ENCODE results near the gene STK17B.
A peak's percentile ranks its signal among the peaks of the same experiment; 100 is the strongest.

Gene STK17B

GRCh38 chr2:196155575-196155974, 15.8 kb downstream of the STK17B start:
- no peak for DNase-seq (ENCODE audit: low spot score)

- no peak for DNase-seq (ENCODE audit: low spot score)
These were observed 17.9 kb downstream of the STK17B start for GRCh38 chr2:196153480-196153879.

- no peak for DNase-seq (ENCODE audit: low spot score)
These were observed 21.4 kb downstream of the STK17B start for GRCh38 chr2:196149948-196150347.

- no peak for DNase-seq (ENCODE audit: low spot score)
These were observed 22.6 kb downstream of the STK17B start for GRCh38 chr2:196148736-196149135.

- DNase-seq (ENCODE audit: low spot score) = no peak
These were observed 26.1 kb downstream of the STK17B start for GRCh38 chr2:196145256-196145655.

GRCh38 chr2:196144513-196145126, 26.8 kb downstream of the STK17B start:
- no peak for DNase-seq (ENCODE audit: low spot score)

- DNase-seq (ENCODE audit: low spot score) = peak; percentile 59
These were observed 27.6 kb downstream of the STK17B start for GRCh38 chr2:196143730-196144131.

- DNase-seq (ENCODE audit: low spot score) = no peak
These were observed 28.6 kb downstream of the STK17B start for GRCh38 chr2:196142825-196143224.

- no peak for DNase-seq (ENCODE audit: low spot score)
These were observed 31.2 kb downstream of the STK17B start for GRCh38 chr2:196140213-196140612.

GRCh38 chr2:196137271-196137670, 34.1 kb downstream of the STK17B start:
- no peak for DNase-seq (ENCODE audit: low spot score)

GRCh38 chr2:196136151-196136550, 35.2 kb downstream of the STK17B start:
- DNase-seq (ENCODE audit: low spot score) = no peak

GRCh38 chr2:196131949-196132925, 39.1 kb downstream of the STK17B start:
- peak; percentile 57 for DNase-seq (ENCODE audit: low spot score)

GRCh38 chr2:196131384-196131937, 39.9 kb downstream of the STK17B start:
- peak; percentile 76 for DNase-seq (ENCODE audit: low spot score)

- no peak for DNase-seq (ENCODE audit: low spot score)
These were observed 41.1 kb downstream of the STK17B start for GRCh38 chr2:196130039-196130825.

GRCh38 chr2:196128749-196129148, 42.6 kb downstream of the STK17B start:
- DNase-seq (ENCODE audit: low spot score) = no peak

- DNase-seq (ENCODE audit: low spot score) = no peak
These were observed 45.8 kb downstream of the STK17B start for GRCh38 chr2:196125596-196125995.

- DNase-seq (ENCODE audit: low spot score) = no peak
These were observed 47.6 kb downstream of the STK17B start for GRCh38 chr2:196123679-196124373.

- DNase-seq (ENCODE audit: low spot score) = no peak
These were observed 51.5 kb downstream of the STK17B start for GRCh38 chr2:196119926-196120325.

- no peak for DNase-seq (ENCODE audit: low spot score)
These were observed 54.1 kb downstream of the STK17B start for GRCh38 chr2:196117214-196117705.

GRCh38 chr2:196113061-196113974, 58.1 kb downstream of the STK17B start:
- no peak for DNase-seq (ENCODE audit: low spot score)

Measured in CD4-positive, alpha-beta T cell treated with Interleukin-15 for 4 hours (primary cell).